C4-2B (cell line): ENCODE measurements around the gene PPIL6.

Experiments used
- CTCF ChIP-seq: fragments of 450-650 bp; conservative IDR thresholded peaks from 2 replicates; pipeline ENCODE4 v1.5.1; 2017; ENCODE audit warnings: mild to moderate bottlenecking
- ZFX ChIP-seq: fragments of 450-650 bp; IDR thresholded peaks from 2 replicates; pipeline ENCODE4 v1.6.1; 2017

DNA sequence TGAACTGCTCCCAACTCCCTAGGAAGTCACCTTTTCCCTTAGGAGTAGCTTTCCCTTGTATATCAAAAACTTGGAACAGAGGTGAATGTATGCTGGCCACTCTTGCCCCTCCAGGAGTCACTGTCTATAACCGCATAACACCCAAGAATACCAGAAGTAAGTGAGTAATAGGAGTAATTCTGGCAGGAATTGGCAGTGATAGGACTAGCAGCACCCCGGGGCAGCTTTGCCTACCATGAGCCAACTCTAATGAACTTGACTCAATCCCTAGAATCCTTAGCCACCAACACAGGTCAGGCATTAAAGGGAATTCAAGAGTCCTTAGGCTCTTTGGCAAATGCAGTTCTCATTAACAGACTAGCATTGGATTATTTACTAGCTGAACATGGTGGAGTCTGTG is 29.4 kb downstream of the PPIL6 start:
- TF ChIP-seq CTCF (no peak), ZFX (no peak)
